Activated CD8-positive, alpha-beta memory T cell treated with anti-CD3 and anti-CD28 coated beads for 48 hours (primary cell): ENCODE data around the gene TUT4.

ENCODE experiments used
- DNase-seq, 3 experiments: peaks; one replicate each; pipeline ENCODE4 v3.0.0-alpha.2; 2020; ENCODE audit warnings: low read depth in 2 of 3, low spot score in 2 of 3

Gene TUT4

GRCh38 chr1:52576074-52576473 is 23.2 kb upstream of the TUT4 start:
- DNase-seq = no peak

GRCh38 chr1:52574594-52574993 is 21.7 kb upstream of the TUT4 start:
- DNase-seq = no peak

- no peak for DNase-seq
Measured at GRCh38 chr1:52572387-52572786, 19.5 kb upstream of the TUT4 start.

- DNase-seq = no peak
Measured at GRCh38 chr1:52571783-52572182, 18.9 kb upstream of the TUT4 start.

- no peak for DNase-seq
Measured at GRCh38 chr1:52569449-52570210, 16.7 kb upstream of the TUT4 start.

- DNase-seq = no peak
Measured at GRCh38 chr1:52567943-52568342, 15.1 kb upstream of the TUT4 start.

GRCh38 chr1:52562766-52563165 is 9.9 kb upstream of the TUT4 start:
- no peak for DNase-seq

GRCh38 chr1:52559875-52560274 is 7.0 kb upstream of the TUT4 start:
- DNase-seq = no peak

- no peak for DNase-seq
Measured at GRCh38 chr1:52558941-52559340, 6.0 kb upstream of the TUT4 start.

- DNase-seq = no peak
Measured at GRCh38 chr1:52556641-52557360, 3.9 kb upstream of the TUT4 start.

- no peak for DNase-seq
Measured at GRCh38 chr1:52554756-52555155, 1.9 kb upstream of the TUT4 start.

- DNase-seq = no peak
Measured at GRCh38 chr1:52554267-52554640, 1.4 kb upstream of the TUT4 start.

GRCh38 chr1:52553362-52554266 is 722 bp upstream of the TUT4 start:
- peak; percentile 71 to 81 (median 75) for DNase-seq

- peak; percentile 19 to 38 (median 36) for DNase-seq
Measured at GRCh38 chr1:52552236-52552504, 722 bp downstream of the TUT4 start.

- peak in 1 of 3 experiments; percentile 15 for DNase-seq
Measured at GRCh38 chr1:52551507-52552235, 1.2 kb downstream of the TUT4 start.

- DNase-seq = no peak
Measured at GRCh38 chr1:52550447-52550846, 2.4 kb downstream of the TUT4 start.

GRCh38 chr1:52549267-52549666 is 3.6 kb downstream of the TUT4 start:
- no peak for DNase-seq

GRCh38 chr1:52546852-52547251 is 6.0 kb downstream of the TUT4 start:
- DNase-seq = no peak

- DNase-seq = no peak
Measured at GRCh38 chr1:52544665-52545525, 8.0 kb downstream of the TUT4 start.

GRCh38 chr1:52542085-52542688 is 10.7 kb downstream of the TUT4 start:
- DNase-seq = no peak
